ENCODE results near the gene SCN2B.

The SCN2B gene

GRCh38 chr11:118171269-118172062 lies 5.0 kb downstream of the SCN2B start:
- DNase-seq = peak; percentile 82

- peak; percentile 52 for DNase-seq
Measured at GRCh38 chr11:118170882-118171268, 5.6 kb downstream of the SCN2B start.

GRCh38 chr11:118170231-118170630 lies 6.2 kb downstream of the SCN2B start:
- DNase-seq = no peak

GRCh38 chr11:118169300-118170140 lies 6.9 kb downstream of the SCN2B start:
- DNase-seq = no peak

- DNase-seq = peak; percentile 39
Measured at GRCh38 chr11:118168751-118169150, 7.7 kb downstream of the SCN2B start.

GRCh38 chr11:118168316-118168715 lies 8.1 kb downstream of the SCN2B start:
- DNase-seq = no peak

GRCh38 chr11:118167906-118168305 lies 8.5 kb downstream of the SCN2B start:
- no peak for DNase-seq

- no peak for DNase-seq
Measured at GRCh38 chr11:118167253-118167652, 9.2 kb downstream of the SCN2B start.

GRCh38 chr11:118166641-118167040 lies 9.8 kb downstream of the SCN2B start:
- DNase-seq = no peak

- no peak for DNase-seq
Measured at GRCh38 chr11:118164885-118165284, 11.6 kb downstream of the SCN2B start.

GRCh38 chr11:118163494-118163893 lies 12.9 kb downstream of the SCN2B start:
- DNase-seq = no peak

GRCh38 chr11:118162846-118163245 lies 13.6 kb downstream of the SCN2B start:
- no peak for DNase-seq

GRCh38 chr11:118161786-118162185 lies 14.7 kb downstream of the SCN2B start:
- DNase-seq = no peak

- no peak for DNase-seq
Measured at GRCh38 chr11:118157186-118157895, 19.1 kb downstream of the SCN2B start.

GRCh38 chr11:118156531-118157185 lies 19.8 kb downstream of the SCN2B start:
- DNase-seq = peak; percentile 51

- no peak for DNase-seq
Measured at GRCh38 chr11:118155776-118156530, 20.5 kb downstream of the SCN2B start.

- no peak for DNase-seq
Measured at GRCh38 chr11:118154641-118155040, 21.8 kb downstream of the SCN2B start.

- no peak for DNase-seq
Measured at GRCh38 chr11:118153976-118154375, 22.5 kb downstream of the SCN2B start.

GRCh38 chr11:118153516-118153915 lies 22.9 kb downstream of the SCN2B start:
- DNase-seq = no peak

GRCh38 chr11:118152552-118153471 lies 23.6 kb downstream of the SCN2B start, which contains the start of gene SCN4B:
Gene SCN4B (minus strand): TSS chr11:118152823. CDS start chr11:118152673, 150 bp downstream.
- peak; percentile 78 for DNase-seq

- DNase-seq = no peak
Measured at GRCh38 chr11:118152020-118152551, 24.4 kb downstream of the SCN2B start.

All from DMS53 (cell line).